CD4-positive, alpha-beta T cell (primary cell): Measurements from ENCODE around the gene DDIT4. TPM values are rescaled to one million over a fixed set of nuclear protein-coding genes. Genes with fewer than 3 reads are reported as not detected.

Experiments
- ATAC-seq: fragments of 200-7000 bp; cut with Tn5 transposase; one replicate; pipeline ENCODE4 v1.10.0; 2022; ENCODE audit warnings: mild to moderate bottlenecking; ENCODE audit not compliant: poor library complexity
- CTCF ChIA-PET: fragments of 350-600 bp; sonication (Branson Sonifier 250); formaldehyde crosslinking; loops from one replicate; lab custom pipeline; 2021; ENCODE audit warnings: antibody characterized with exemption, inconsistent platforms; lab: Charles Lee
- POLR2A ChIA-PET: fragments of 350-600 bp; sonication (Branson Sonifier 250); formaldehyde crosslinking; loops from one replicate; lab custom pipeline; 2021; ENCODE audit warnings: antibody characterized with exemption, inconsistent platforms; lab: Charles Lee
- DNase-seq, 14 experiments: peaks; one replicate each; pipeline ENCODE4 v3.0.0-alpha.2; 2013 to 2020; ENCODE audit warnings: mixed read lengths in 2 of 14
- H3K27ac ChIP-seq, 2 donors: one replicate each; pipeline versions ENCODE4 v1.5.1 to v1.7.0; 2013; ENCODE audit warnings: low read length in 2 of 2, low read depth in 1 of 2, mild to moderate bottlenecking in 1 of 2
- H3K27me3 ChIP-seq, 2 experiments: 1 replicate in 1 of 2; 2 replicates in 1 of 2; pipeline versions ENCODE4 v1.6.1 to v1.7.0; 2013; ENCODE audit warnings: low read length in 2 of 2, control low read depth in 1 of 2, mild to moderate bottlenecking in 1 of 2, moderate library complexity in 1 of 2; ENCODE audit not compliant: insufficient read depth in 2 of 2, control insufficient read depth in 1 of 2
- H3K36me3 ChIP-seq: one replicate; pipeline ENCODE4 v1.6.1; 2013; ENCODE audit warnings: low read length, control low read depth; ENCODE audit not compliant: insufficient read depth
- H3K4me1 ChIP-seq: one replicate; pipeline ENCODE4 v1.6.1; 2013; ENCODE audit warnings: low read length, control low read depth; ENCODE audit not compliant: insufficient read depth
- H3K4me3 ChIP-seq: one replicate; pipeline ENCODE4 v1.5.1; 2013; ENCODE audit warnings: mild to moderate bottlenecking, low read length, moderate library complexity
- H3K9me3 ChIP-seq, 2 experiments: 1 replicate in 1 of 2; 2 replicates in 1 of 2; pipeline versions ENCODE4 v1.6.1 to v1.7.0; 2013; ENCODE audit warnings: low read length in 2 of 2, mild to moderate bottlenecking in 2 of 2, control low read depth in 1 of 2, moderate library complexity in 1 of 2; ENCODE audit not compliant: control insufficient read depth in 1 of 2, insufficient read depth in 1 of 2
- H3K27ac Mint-ChIP-seq: one replicate; pipeline ENCODE4 v1.8.0; 2020; ENCODE audit warnings: mixed read lengths
- H3K27me3 Mint-ChIP-seq: one replicate; pipeline ENCODE4 v1.8.0; 2021; ENCODE audit warnings: mixed read lengths
- H3K36me3 Mint-ChIP-seq: one replicate; pipeline ENCODE4 v1.8.0; 2021; ENCODE audit warnings: low read depth, mixed read lengths
- H3K4me1 Mint-ChIP-seq: one replicate; pipeline ENCODE4 v1.8.0; 2021; ENCODE audit warnings: low read depth, mixed read lengths
- H3K4me3 Mint-ChIP-seq: one replicate; pipeline ENCODE4 v1.8.0; 2020; ENCODE audit warnings: mild to moderate bottlenecking, mixed read lengths
- H3K9me3 Mint-ChIP-seq: one replicate; pipeline ENCODE4 v1.8.0; 2020; ENCODE audit warnings: mixed read lengths
- intact Hi-C, 2 experiments: fragments of 100-400 bp; cut with DNase I in 1 of 2; cut with micrococcal nuclease in 1 of 2; formaldehyde crosslinking; loops; one replicate each; pipeline versions ENCODE4 v1.15.1 to v1.9.0; 2023 to 2025; cut with DNase I, micrococcal nuclease
- total RNA-seq, 174 experiments: library from RNA in 2 of 174; stranded (reverse) in 2 of 174; gene quantifications; one replicate each; pipeline ENCODE4 v1.2.3 and lab custom pipeline; 2021 to 2026
- TF ChIP-seq, protein P1 (sequence below): fragments of 200-600 bp; IDR thresholded peaks from one replicate; pipeline ENCODE4 v1.8.0; 2022; ENCODE audit warnings: antibody characterized with exemption, mild to moderate bottlenecking

DDIT4 gene
- total RNA-seq, 2 experiments from 2014 or later = 427 to 436 TPM

DNA sequence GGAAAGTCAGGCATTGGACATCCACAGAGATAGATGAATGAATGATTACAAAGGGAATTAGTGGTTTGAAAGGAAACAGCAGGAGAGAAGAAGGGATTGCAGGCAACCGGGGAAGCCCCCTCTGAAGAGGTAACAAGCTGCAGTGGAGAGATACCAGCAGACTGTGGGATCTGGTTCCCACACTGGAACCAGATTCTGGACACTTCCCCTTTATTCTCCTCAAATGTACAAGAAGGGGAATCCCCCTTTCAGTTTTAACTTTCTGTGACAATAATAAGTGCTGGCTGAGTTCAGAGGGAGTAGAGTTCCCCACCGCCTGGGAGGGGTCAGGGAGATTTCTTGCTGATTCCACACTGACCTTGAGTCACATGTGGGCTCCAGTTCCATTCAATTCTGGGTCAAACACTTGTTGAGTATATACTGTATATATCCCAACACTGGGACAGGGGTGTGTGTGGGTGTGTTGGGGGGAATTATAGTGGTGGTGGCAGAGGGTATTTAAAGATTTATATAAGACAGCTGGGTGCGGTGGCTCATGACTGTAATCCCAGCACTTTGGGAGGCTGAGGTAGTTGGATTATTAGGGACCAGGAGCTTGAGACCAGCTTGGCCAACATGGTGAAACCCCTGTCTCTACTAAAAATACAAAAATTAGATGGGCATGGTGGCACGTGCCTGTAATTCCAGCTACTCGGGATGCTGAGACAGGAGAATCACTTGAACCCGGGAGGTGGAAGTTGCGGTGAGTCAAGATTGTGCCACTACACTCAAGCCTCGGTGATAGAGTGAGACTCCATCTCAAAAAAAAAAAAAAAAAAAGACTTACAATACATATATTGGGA lies 16.5 kb upstream of the DDIT4 start:
- Histone ChIP-seq H3K4me1 (peaks cover 90% of the 10 kb centered on the region), H3K27me3 (no peaks in the 10 kb centered on the region), H3K4me3 (no peak overlapping the region), H3K9me3 (no peaks in the 10 kb centered on the region), H3K27ac (no peak overlapping the region), H3K36me3 (no peaks in the 10 kb centered on the region)
- no peak overlapping the region for H3K4me3 Mint-ChIP-seq
- DNase-seq (peak in 3 of 14 experiments; percentile 40 to 72 (median 65)), ATAC-seq (no peak)
- intact Hi-C loops = no loop called here
- H3K27ac Mint-ChIP-seq = peak overlapping the region; percentile 46
- POLR2A ChIA-PET = no interaction called here
- H3K9me3 Mint-ChIP-seq = no peaks in the 10 kb centered on the region
- TF ChIP-seq, protein P1, sequence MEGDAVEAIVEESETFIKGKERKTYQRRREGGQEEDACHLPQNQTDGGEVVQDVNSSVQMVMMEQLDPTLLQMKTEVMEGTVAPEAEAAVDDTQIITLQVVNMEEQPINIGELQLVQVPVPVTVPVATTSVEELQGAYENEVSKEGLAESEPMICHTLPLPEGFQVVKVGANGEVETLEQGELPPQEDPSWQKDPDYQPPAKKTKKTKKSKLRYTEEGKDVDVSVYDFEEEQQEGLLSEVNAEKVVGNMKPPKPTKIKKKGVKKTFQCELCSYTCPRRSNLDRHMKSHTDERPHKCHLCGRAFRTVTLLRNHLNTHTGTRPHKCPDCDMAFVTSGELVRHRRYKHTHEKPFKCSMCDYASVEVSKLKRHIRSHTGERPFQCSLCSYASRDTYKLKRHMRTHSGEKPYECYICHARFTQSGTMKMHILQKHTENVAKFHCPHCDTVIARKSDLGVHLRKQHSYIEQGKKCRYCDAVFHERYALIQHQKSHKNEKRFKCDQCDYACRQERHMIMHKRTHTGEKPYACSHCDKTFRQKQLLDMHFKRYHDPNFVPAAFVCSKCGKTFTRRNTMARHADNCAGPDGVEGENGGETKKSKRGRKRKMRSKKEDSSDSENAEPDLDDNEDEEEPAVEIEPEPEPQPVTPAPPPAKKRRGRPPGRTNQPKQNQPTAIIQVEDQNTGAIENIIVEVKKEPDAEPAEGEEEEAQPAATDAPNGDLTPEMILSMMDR = no peak
- no peaks in the 10 kb centered on the region for H3K36me3 Mint-ChIP-seq
- H3K27me3 Mint-ChIP-seq = no peaks in the 10 kb centered on the region
- peaks cover 80% of the 10 kb centered on the region for H3K4me1 Mint-ChIP-seq
- CTCF ChIA-PET = interaction anchor here (4.3 kb wide), 1 partner anchor 80 kb away, joined by 19 read pairs; no protein-coding TSS in a partner anchor

DNA sequence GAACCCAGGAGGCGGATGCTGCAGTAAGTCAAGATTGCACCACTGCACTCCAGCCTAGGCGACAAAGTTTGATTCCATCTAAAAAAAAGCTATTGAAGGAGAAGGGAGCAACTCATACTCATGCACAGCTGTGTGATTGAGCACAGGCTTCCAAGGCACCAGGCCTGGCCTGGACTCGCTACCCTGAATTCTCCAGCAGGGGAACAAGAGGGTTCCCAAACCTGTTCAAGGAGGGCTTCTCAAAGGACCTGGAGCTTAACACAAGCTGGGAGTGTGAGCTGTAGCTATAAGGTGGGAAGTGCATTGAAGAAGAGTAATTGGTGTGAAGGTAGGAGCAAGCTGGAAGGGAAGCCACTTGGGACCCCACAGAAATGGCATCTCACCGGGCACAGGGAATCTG lies 15.1 kb upstream of the DDIT4 start:
- ChIA-PET CTCF (interaction anchor here (1.0 to 4.3 kb wide), 3 partner anchors 62 to 78 kb away, joined by 3 to 19 read pairs (median 3); no protein-coding TSS in a partner anchor), POLR2A (interaction anchor here (0.6 to 4.7 kb wide), 5 partner anchors 11 to 170 kb away, joined by 3 to 53 read pairs (median 5); partner anchors contain the start of genes DDIT4 and SPOCK2)
- Histone ChIP-seq H3K9me3 (no peaks in the 10 kb centered on the region), H3K27ac (no peak overlapping the region), H3K4me3 (no peak overlapping the region), H3K4me1 (peaks cover 91% of the 10 kb centered on the region), H3K27me3 (no peaks in the 10 kb centered on the region), H3K36me3 (no peaks in the 10 kb centered on the region)
- Mint-ChIP-seq H3K4me1 (peaks cover 72% of the 10 kb centered on the region), H3K36me3 (no peaks in the 10 kb centered on the region), H3K4me3 (peak overlapping the region; percentile 8), H3K9me3 (no peaks in the 10 kb centered on the region), H3K27me3 (no peaks in the 10 kb centered on the region), H3K27ac (peak overlapping the region; percentile 69)
- TF ChIP-seq, protein P1 = no peak
- ATAC-seq (no peak), DNase-seq (no peak)
- intact Hi-C loops = no loop called here

DNA sequence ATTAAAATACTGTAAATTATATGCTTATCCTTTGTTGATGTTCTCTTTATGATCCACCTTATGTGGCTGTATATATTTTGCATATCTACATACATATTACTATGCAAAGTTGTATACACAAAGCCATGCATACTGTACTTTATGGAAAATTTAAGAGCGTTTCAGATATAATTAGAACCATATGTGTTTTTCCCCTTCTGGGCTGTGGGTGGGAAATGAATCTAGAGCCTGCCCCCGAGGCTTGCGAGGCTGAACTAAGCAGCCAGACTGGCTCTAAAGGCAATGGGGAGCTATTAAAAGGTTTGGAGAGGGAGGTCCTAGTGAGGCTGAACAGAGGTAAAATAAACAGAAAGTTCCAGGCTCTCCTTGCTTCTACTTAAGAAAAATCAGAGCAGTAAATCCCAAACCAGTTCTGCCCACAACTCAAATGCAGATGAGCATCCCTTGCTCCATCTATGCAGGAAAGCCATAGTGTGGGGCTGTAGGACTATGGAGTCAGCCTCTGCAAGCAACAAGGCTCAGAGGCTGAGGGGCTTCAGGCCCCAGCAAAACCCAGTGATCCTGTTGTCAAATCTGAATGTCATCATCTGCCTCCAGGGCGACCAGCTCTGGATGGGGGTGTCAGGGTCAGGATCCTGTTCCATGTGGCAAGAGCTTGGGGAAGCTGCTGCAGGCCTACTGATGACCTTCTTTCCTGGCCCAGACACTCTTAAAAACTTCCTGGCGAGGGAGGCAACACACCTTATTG lies 14.1 kb upstream of the DDIT4 start:
- intact Hi-C loops = loop anchor here in 1 of 2 experiments (2.0 to 5.0 kb wide), 3 partner anchors 15 to 42 kb away; partner anchors contain the start of genes ANAPC16 and ASCC1
- H3K27me3 ChIP-seq = no peaks in the 10 kb centered on the region
- no peak for ATAC-seq
- H3K4me3 ChIP-seq = peak overlapping the region; percentile 77
- Mint-ChIP-seq H3K9me3 (no peaks in the 10 kb centered on the region), H3K4me3 (peak overlapping the region; percentile 84), H3K27ac (peak overlapping the region; percentile 85), H3K4me1 (peaks cover 75% of the 10 kb centered on the region), H3K36me3 (no peaks in the 10 kb centered on the region), H3K27me3 (no peaks in the 10 kb centered on the region)
- H3K36me3 ChIP-seq = no peaks in the 10 kb centered on the region
- POLR2A ChIA-PET = interaction anchor here (0.7 to 4.7 kb wide), 14 partner anchors 10 to 172 kb away, joined by 3 to 53 read pairs (median 7); partner anchors contain the start of genes ANAPC16, ASCC1 and DDIT4
- DNase-seq = peak in 3 of 14 experiments; percentile 36 to 53 (median 51)
- H3K27ac ChIP-seq = peak overlapping the region; percentile 68 to 80
- no peaks in the 10 kb centered on the region for H3K9me3 ChIP-seq
- CTCF ChIA-PET = interaction anchor here (1.2 to 4.3 kb wide), 7 partner anchors 10 to 77 kb away, joined by 3 to 20 read pairs (median 6); partner anchors contain the start of gene DDIT4
- H3K4me1 ChIP-seq = peaks cover 86% of the 10 kb centered on the region
- TF ChIP-seq, protein P1 = no peak
